ENCODE results near the gene AKT3.

- TF ChIP-seq CTCF (IDR thresholded peaks at IDR 0.05) (no peak), POLR2A (IDR thresholded peaks at IDR 0.05) (no peak)
These were observed 366.8 kb downstream of the AKT3 start for GRCh38 chr1:243483071-243483771.
